Inflammatory macrophage treated with lipopolysaccharide for 4 hours (primary cell): ENCODE data around the gene PDGFA.

Experiments
- DNase-seq: peaks from one replicate; pipeline ENCODE4 v3.0.0-alpha.2; 2020

Gene PDGFA

DNA sequence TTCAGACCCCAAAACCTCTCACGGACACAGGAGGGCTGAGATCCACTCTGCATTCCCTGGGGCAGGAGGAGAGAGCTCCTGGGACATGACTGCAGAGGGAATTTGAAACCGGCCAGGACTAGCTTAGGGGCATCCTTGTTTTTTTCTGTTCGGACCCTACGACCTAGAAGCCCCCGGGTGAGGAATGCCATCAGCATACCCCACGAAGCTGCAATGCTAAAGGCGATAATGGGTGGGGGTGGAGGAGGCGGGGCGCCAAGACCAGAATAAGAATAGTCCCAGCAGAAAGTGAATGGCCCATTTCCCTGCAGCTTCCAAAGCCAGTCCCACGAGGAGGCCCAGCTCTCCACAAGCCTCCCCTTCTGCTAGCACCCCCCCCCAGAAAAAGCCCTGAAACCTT, 4.0 kb downstream of the PDGFA start:
- DNase-seq, result no peak

DNA sequence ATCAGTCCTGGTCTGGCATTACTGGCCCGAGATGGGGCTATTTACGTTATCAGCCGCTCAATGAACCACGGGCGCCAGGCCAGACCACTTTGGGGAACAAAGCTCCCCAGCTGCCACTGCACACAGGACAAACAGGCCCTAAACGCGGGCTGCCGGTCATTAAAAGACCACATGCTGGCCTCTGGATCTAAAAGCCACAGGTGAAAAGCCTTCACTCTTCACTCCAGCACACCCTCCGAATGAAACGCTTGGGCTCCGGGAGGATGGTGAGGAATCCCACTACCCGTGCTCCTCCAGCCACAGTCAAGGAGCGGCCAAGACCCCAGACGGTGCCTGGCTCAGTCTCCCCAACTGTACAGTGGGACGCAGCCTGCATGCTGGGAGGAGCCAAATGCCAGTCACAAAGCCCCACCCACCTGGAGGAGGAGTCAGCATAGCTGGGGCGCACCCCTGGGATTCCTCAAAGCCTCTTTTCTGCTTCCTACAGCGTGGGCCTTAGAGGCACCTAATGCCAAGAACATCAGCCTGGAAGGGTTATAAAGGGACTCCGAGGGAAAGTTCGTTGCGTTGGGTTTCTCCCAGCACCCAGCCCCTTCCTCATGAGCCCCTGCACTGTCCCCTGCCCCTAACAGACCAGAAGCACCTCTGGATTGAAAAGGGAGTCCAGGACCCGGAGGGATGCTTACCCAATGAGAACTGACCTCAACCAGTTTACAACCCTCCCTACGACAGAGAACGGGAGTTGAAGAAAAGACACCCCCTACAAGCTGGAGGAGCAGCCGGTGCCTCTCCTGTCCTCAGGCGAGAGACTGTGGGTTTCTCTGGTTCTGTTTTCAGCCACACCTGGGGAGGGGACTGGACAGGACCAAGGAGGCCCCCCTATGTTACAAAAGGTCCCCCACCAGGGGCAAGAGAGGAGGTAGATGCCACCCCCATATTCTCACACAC, 4.7 kb downstream of the PDGFA start:
- DNase-seq, result no peak

DNA sequence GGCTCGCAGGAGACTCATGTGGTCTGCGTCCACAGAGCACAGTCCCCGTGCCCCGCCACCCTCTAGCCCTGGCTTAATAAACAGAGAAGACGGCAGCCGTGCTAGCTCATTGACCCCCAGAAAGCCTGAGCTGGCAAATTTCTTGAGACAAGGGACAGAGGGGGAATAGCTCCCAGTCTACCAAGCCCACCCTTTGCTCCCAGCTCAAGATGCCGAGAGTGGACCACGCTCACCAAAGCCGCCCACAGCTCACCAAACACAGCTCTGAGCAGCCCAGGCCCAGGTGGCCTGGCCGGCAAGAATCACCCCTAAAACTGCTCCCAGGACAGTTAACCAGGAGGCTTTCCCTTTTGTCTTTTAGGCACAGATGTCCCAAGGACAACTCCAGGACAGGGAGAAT, 5.4 kb downstream of the PDGFA start:
- DNase-seq, result no peak

DNA sequence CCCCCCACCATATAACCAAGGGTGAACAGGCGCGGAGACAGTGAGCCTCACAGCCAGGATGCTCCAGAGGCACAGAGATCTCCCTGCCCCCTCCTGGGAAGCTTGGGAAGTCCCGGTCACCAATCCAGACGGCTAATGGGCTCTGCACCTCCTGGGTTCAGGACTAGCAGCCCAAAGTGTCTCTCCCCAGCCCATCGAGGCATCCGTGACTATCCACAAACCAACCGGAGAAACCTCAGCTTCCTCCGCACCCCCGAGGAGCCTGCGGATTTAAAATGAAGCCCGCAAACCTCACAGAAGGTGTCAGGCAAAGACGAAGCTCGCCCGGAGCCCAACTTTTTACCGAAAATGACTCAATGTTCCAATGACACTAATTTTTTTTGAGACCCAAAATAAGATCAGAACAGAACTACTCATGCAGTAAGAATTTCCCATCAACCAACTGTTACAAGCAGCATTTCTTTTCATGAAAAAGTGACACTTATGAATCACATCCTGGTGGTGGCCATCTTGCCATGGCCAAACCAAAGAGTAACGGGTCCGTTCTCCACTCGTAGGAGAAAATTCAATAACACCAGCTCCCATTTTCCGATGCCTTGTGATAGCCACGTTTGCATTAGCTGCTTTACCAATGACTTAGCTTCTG, 6.0 kb downstream of the PDGFA start:
- no peak for DNase-seq

DNA sequence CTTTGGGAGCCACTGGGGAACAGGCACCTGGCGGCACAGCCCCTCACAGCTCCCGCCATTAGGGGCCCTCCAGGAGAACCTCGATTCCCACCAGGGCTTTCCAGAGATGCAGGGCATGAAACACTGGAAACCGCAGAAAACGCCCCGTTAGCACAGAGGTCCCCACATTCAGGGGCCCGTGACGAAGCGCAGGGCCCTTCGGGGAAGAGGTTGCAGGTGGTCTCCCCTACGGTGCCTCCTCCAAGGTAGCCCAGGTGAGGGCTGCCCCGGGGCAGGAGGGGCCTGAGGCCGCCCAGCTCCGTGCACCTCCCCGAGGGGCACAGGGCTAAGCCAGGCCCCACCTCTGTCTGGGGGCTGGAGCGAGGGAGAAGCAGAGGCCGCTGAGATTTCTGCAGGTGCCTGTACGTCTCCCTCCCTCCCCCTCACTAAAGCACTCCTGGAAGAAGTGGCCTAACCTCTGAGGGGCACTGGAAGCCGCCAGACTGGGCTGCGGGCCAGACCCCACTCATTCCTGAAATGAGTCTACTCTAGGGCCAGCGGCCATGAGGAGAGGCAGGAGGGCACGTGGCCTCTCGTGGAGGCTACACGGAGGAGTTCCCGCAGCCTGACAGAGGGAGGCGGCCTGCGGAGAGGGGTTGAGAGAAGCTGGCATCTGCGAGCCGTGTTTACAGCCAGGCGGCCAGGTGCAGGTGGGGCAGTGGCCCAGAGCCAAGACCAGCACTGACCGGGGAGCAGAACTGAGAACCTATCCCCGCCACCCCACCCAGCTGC, 6.9 kb downstream of the PDGFA start:
- no peak for DNase-seq

DNA sequence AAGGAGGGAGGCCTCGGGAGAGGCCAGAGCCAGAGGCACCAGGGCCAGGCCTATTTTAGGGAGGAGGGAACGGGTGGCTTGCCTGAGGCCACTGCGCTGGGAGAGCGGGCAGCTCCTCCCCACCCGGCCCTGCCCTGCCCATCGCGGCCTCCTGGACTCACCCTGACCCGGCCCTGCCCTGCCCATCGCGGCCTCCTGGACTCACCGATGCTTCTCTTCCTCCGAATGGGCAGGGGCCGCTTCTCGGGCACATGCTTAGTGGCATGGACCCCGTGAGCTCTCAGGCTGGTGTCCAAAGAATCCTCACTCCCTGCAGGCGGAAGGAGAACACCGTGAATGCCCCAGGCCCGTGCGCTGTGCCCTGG, 7.5 kb downstream of the PDGFA start:
- DNase-seq, result no peak

DNA sequence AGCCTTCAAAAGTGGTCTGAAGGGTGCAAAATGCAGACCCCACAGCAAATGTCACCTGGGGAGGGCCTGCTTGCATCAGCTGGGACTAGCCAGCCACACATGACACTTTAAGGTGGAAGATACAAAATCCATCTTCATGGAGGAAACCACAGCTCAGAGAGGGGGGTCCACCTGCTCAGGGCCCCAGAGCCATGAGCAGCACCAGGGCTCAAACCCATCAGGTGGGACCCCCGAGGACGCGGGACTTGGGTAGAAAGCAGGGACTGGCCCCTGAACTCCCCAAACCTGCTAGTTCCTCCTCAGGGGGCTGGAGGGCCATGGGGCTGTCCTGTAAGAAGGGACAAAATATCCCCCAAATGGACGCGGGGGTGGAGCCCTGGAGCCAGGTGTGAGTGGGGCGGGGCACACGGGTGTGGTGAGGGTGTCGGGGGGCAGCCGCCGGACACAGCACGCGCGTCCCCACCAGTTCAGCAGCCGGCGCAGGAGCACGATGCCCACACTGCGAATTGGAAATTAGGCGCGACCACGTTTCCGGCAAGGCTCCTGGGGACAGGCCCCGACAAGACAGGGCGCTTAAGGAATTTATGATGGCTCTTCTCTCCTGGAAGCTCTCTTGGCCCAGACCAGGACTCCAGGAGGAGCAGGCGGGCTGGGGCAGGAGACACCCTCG, 8.0 kb downstream of the PDGFA start:
- DNase-seq, result no peak

DNA sequence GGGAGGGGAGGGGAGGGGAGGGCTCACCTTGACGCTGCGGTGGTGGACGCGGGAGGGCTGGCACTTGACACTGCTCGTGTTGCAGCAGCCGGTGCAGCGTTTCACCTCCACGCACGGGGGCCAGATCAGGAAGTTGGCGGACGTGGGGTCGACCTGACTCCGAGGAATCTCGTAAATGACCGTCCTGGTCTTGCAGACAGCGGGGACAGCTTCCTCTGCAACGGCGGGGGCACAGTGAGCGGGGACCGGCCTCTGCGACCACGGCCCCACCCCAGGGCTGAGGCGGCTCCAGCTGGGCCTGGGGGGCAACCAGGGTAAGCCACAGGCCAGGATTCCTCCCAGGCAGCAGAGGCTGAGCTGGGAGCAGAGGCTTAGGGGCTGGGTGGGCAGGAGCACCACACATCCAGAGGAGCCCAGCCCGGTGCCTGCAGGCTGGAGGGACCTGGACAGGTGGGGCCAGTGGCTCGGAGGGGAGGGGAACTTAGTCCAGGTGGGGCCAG, 8.8 kb downstream of the PDGFA start:
- no peak for DNase-seq

DNA sequence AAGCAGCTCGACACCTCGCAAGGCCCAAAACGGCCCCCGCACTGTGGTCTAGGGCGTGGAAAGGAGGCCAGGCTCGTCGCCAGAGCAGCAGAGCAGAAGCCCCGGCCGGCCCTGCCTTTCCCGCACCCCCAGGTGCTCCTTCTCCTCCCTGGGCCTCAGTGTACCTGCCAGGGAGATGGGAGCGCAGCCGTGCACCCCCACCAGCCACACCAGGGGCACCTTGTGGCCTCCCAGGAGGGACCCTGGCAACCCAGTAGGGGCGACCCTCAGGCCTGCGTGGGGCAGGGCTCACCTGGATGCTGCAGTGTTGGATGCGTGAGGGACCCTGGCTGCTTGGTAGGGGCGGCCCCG, 9.5 kb downstream of the PDGFA start:
- DNase-seq, result no peak

DNA sequence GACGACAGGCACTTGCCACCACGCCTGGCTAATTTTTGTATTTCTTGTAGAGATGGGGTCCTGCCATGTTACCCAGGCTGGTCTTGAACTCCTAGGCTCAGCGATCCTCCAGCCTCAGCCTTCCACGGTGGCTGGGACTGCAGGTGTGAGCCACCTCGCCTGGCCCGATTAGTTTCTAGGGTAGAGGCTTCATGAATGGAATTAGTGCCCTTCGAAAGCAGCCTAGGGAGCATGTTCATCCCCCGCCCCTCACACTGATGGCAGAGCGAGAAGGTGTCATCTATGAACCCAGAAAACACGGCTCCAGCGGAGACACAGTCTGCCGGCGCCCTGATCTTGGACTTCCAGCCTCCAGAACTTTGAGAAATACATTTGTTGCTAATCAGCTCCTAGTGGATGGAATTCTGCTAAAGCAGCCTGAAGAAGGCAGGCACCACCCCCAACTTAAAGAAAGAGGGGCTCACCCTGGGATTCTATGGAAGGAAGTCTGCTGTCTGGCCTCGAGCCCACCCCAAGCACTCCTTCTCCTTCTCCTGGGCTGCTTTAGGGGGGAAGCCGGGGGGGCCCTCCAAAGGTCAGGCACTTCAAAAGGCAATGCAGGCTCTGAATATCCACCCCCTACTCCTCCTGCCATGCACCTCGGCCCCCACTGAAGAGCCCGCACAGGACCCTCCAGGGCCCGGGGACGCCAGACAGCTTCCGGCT, 10.1 kb downstream of the PDGFA start:
- DNase-seq, result no peak

DNA sequence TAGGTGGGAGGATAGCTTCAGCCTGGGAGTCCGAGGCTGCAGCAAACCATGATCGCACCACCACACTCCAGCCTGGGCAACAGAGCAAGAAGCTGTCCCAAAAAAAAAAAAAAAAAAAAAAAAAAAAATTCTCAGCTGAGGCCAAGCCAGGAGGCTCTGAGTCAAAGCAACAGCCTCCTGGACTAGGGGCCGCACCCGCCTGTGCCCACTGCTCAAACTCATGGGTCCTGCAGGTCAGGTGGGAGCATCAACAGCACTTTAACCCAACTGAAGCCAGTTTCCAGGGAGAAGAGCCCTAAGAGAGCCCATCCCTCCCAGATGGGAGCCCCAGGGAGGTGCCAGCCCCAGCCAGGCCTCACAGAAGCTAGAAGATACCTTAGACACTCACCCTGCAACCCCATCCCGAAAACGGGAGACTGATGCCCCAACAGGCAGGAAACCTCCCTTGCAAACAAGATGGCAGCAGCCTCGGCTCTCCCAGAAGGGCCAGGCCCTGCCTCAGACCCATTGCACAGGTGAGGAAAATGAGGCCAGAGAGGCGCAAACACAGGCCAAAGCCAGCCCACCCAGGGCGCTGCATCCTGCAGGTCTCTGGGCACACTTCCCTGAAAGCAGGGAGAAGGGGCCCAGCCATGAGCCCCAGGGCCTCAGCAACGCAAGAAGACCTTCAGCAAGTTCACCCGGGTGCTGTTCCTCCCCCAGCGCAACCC, 11.0 kb downstream of the PDGFA start:
- no peak for DNase-seq

DNA sequence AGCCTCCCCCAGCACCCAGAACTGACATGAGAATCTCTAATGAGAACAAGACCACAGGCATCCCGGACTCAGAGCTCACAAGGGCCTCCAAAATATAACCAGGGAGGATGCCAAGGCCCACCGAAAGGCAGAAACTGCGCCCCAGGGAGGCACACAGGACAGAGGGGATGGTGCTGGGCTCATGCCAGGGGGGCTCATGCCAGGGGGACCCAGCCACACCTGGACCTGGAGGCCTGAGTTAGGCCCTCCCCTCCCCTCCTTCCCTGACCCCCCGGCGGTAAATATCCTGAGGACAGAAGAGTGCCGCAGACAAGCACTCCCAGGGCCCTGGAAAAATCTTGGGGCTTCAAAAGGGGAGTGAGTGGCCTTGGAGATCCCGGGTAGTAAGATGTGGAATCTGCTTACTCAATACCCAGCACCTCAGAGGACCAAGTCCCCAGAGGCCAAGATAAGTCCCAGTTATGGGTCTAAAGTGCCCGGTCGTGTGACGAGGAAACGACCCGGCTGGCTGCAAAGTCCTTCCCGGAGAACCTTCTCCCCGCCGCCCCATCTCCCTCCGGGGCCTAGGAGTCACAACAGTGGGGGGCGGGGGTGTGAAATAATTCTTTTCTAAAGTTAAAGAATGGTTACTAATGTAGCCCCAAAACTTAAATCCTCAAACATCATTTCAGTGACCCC, 11.9 kb downstream of the PDGFA start:
- no peak for DNase-seq

DNA sequence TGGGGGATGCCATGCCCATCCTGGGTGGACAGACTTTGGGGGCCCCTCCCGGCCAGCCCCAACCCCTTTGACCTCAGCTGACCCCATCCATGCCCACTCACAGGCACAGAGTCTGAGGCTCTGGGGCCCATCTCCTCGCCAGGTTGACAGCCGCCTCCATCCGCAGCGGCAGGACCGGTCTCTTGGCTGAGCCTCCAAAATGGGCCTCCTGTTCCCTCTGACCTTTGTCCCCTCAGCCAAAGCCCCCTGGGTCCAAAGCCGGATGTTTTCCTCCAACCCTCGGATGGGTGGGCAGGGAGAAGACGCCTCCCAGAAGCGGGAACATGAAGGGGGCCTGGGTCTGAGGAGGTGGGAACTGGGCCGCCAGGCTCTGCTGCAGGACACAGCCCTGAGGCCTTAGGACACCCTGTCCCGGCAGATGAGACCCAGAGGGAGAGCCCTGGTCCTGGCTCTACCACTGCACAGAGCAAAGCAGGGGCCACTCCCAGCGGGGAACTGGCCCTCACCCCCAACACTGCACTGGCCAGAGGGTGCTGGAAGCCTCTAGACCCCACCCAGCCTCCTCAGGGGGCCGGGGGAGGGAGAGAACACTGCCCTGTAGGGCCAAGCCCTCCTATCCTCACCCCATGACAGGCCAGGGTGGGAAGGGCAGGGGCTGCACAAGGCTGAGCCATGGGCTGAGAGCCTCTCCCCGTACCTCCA, 12.6 kb downstream of the PDGFA start:
- no peak for DNase-seq

DNA sequence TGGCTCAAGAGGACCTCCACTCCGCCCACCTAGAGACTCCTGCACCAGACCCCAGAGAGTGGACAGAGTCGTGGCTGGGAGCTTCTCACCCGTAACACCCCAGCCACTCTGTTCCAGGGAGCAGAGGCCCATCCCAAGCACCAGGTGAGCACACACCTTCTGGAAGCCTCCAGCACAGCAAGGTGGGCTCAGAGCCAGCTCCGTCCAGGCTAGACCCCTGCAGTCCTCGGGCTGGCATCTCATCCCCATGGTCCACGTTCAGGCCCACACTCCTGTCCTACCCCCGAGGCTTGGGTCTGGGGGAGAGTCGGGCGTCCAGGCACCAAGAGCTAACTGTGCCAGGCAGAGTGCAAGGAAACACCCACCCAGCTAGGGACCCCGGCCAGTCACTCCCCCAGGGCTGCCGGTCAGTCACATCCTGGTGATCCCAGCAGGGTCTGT, 13.2 kb downstream of the PDGFA start:
- no peak for DNase-seq

DNA sequence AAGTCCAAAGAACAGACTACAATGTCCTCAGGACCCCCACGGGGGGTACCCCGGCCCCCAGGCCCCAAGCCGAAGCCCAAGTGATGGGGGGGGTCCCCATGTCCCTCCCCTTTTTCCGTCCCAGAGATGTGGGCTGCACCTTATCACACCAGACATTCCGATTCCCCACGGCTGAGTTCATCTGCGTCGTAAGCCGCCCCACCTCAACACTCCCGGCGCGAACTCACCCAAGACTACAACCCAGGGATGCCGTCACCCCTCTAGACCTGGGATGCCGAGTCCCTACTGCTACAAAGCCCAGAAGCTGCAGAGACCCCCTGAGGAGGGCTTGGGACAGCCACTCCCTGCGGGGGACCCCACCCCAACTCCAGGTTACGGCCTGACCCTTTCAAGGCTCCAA, 14.5 kb downstream of the PDGFA start:
- DNase-seq, result no peak

DNA sequence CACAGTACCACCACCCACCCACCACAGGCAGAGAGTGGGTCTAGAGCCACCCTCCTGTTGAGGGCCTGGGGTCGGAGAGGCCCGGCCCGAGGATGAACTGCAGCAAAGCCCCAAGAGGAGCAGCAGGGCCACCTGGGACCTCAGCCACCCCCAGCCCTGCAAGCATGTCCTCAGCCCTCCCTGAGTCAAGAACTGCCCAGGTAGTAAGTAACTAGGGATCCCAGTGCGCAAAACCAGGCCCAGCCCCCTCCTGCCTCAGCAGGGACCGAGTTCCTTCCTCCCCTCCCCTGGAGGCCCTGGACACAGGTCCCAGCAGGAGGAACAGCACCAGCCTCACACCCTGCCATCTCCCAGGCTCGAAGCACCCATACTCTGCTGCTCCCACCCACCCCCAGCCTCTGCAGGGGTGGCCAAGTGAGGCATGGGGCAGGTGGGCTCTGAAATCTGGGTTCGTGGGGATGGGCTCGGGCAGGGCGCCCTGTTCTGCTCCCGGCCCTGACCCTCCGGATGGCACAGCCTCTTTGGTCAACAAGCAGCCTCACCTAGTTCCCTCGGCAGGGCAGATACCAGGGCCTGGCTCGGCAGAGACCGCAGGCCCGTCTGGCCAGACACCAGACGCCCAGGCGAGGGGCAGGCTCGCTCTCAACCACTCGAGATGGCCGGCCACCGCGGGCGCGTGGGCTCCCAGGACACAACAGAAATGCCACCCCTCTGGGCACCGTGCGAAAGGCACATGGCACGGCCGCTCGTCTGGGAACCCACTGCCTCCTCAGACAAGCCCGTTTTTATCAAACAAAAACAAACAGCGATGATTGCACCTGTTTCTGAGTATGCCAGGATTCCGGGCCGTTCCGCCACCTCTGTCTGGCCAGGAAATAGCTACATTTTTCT, 15.2 kb downstream of the PDGFA start:
- no peak for DNase-seq

DNA sequence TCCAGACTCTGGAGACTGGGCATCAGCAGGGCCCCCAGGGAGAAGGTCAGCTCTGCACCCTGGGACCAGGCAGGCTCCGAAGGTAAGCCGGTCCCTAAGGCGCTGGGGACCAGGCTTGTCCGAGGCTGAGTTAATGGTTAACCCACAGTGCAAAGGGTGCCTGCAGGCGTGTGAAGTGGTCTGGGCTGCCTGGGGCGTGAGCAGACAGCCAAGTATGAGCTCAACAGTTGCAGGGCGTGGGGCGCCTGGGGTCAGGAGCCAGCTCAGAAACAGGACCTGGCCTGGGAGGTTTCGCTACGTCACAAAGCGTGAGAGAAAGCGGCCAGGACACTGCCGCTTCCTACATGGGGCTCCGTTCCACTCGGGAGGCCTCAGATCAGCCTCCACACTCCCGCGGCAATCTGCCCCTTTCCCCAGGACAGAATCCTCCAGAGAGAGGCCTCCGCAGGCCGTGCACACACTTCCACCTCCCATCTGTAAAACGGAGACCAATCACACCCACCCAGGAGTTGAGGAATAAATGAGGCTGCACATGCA, 16.0 kb downstream of the PDGFA start:
- DNase-seq, result no peak

DNA sequence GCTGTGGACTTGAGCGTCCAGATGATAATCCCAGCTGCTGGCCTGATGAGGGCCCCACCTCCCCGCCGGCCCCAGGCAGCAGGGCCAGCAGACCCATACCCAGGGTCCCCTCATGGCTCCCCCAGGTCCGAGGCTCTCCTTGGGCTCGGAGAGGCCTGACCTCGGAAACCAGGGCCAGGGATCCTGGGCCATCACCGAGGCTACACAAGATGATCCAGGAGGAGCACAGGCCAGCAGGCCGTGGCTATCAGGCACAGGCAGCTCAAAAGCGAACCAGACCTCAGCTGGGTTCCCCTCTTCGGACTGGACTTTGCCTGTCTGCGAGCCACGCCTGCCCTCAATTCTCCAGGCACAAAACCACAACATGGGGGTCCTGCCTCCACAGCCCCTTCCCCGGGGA, 17.4 kb downstream of the PDGFA start:
- no peak for DNase-seq

DNA sequence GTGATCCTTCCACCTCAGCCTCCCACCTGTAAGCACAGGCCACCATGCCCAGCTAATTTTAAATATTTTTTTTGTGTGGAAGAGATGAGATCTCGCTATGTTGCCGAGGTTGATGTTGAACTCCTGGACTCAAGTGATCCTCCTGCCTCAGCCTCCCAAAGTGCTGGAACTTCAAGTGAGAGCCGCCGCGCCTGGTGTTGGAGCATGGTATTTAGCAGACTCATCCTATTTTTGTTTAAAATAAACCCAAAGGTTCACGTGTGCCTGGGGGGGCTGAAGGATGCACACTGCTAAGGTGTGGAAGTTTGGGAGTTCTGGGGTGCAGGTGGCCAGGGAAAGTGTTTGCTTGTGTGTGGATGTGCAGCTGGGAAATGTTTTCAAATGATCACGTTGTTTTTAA, 18.1 kb downstream of the PDGFA start:
- DNase-seq, result no peak
